ENCODE data around the gene PCDHGB4.
"Not testable (repeated sequence)": the region's sequence is repeated elsewhere in the genome, so short reads cannot be mapped to it uniquely, and the experiment has no call there.

Gene PCDHGB4

GRCh38 chr5:141402553-141403243 lies 15.2 kb downstream of the PCDHGB4 start, which contains the start of gene PCDHGA9:
Gene PCDHGA9, plus strand, starts transcription at chr5:141402778. Its CDS starts 175 bp downstream, at chr5:141402953.
- no peak for DNase-seq

GRCh38 chr5:141403387-141403786 lies 15.9 kb downstream of the PCDHGB4 start:
- no peak for DNase-seq

- DNase-seq = peak; percentile 49 to 61
Observed at GRCh38 chr5:141407790-141408505, 20.4 kb downstream of the PCDHGB4 start, which contains the start of gene PCDHGB6. Gene PCDHGB6, plus strand, starts transcription at chr5:141408021. Its CDS starts 182 bp downstream, at chr5:141408203.

- DNase-seq = no peak
Observed at GRCh38 chr5:141409598-141410306, 22.3 kb downstream of the PCDHGB4 start.

DNA sequence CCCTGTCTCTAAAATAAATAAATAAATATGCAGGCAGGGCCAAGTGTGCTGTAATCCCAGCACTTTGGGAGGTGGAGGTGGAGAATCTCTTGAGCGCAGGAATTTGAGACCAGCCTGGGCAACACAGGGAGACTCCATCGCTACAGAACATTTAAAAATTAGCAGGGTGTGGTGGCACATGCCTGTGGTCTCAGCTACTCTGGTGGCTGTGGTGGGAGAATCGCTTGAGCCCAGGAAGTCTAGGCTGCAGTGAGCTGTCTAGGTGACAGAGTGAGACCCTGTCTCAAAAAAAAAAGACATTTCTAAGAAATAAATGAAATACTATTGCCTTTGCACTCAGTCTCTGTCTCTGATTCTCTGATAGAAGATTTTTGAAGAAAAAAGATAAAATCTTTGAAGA lies 24.1 kb downstream of the PCDHGB4 start:
- DNase-seq = no peak

GRCh38 chr5:141412854-141413539 lies 25.5 kb downstream of the PCDHGB4 start, which contains the start of gene PCDHGA10:
Gene PCDHGA10, plus strand, starts transcription at chr5:141412987. Its CDS starts 189 bp downstream, at chr5:141413176.
- DNase-seq = peak; percentile 58 to 61

DNA sequence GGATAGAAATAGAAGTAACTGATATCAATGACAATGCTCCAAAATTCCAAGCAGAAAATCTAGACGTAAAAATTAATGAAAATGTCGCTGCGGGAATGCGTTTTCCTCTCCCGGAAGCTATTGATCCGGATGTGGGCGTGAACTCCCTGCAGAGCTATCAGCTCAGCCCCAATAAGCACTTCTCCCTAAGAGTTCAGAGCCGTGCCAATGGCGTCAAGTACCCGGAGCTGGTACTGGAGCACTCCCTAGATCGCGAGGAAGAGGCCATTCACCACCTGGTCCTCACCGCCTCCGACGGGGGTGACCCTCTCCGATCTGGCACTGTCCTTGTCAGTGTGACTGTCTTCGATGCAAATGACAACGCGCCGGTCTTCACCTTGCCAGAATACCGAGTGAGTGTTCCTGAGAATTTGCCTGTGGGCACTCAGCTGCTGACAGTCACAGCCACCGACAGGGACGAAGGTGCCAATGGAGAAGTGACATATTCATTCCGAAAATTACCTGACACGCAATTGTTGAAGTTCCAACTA lies 26.1 kb downstream of the PCDHGB4 start:
- DNase-seq = no peak

GRCh38 chr5:141414548-141415274 lies 27.2 kb downstream of the PCDHGB4 start:
- not testable (repeated sequence) for DNase-seq

- not testable (repeated sequence) for DNase-seq
Observed at GRCh38 chr5:141415275-141415618, 27.7 kb downstream of the PCDHGB4 start.

- DNase-seq = peak; percentile 49 to 72
Observed at GRCh38 chr5:141417494-141418172, 30.1 kb downstream of the PCDHGB4 start, which contains the start of gene PCDHGB7. Gene PCDHGB7, plus strand, starts transcription at chr5:141417677. Its CDS starts 183 bp downstream, at chr5:141417860.

DNA sequence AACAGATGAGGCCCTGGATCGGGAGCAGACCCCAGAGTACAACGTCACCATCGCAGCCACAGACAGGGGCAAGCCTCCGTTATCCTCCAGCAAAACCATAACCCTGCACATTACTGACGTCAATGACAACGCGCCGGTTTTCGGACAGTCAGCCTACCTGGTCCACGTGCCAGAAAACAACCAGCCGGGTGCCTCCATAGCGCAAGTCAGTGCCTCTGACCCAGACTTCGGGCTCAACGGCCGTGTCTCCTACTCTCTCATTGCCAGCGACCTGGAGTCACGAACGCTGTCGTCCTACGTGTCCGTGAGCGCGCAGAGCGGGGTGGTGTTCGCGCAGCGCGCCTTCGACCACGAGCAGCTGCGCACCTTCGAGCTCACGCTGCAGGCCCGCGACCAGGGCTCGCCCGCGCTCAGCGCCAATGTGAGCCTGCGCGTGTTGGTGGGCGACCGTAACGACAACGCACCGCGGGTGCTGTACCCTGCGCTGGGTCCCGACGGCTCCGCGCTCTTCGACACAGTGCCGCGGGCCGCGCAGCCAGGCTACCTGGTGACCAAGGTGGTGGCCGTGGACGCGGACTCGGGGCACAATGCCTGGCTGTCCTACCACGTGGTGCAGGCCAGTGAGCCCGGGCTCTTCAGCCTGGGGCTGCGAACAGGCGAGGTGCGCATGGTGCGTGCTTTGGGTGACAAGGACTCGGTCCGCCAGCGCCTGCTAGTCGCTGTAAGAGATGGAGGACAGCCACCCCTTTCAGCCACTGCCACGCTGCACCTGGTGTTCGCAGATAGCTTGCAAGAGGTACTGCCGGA lies 31.8 kb downstream of the PCDHGB4 start:
- no peak for DNase-seq

GRCh38 chr5:141420855-141421488 lies 33.5 kb downstream of the PCDHGB4 start, which contains the start of gene PCDHGA11:
Gene PCDHGA11, plus strand, starts transcription at chr5:141421051. Its CDS starts 177 bp downstream, at chr5:141421228.
- peak; percentile 42 to 60 for DNase-seq

DNA sequence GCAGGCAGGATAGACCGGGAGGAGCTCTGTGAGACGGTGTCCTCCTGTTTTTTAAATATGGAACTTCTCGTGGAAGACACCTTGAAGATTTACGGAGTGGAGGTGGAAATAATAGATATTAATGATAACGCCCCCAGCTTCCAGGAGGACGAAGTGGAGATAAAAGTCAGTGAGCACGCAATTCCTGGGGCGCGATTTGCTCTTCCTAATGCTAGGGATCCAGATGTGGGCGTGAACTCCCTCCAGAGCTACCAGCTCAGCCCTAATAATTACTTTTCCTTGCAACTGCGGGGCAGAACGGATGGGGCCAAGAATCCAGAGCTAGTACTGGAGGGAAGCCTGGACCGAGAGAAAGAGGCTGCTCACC lies 34.0 kb downstream of the PCDHGB4 start:
- no peak for DNase-seq

- DNase-seq = no peak
Observed at GRCh38 chr5:141422742-141423291, 35.3 kb downstream of the PCDHGB4 start.

- no peak for DNase-seq
Observed at GRCh38 chr5:141427783-141428426, 40.4 kb downstream of the PCDHGB4 start.

- peak in 1 of 2 donors; percentile 43 for DNase-seq
Observed at GRCh38 chr5:141430332-141431113, 43.0 kb downstream of the PCDHGB4 start, which contains the start of gene PCDHGA12. Gene PCDHGA12, plus strand, starts transcription at chr5:141430507. Its CDS starts 253 bp downstream, at chr5:141430760.

- DNase-seq = no peak
Observed at GRCh38 chr5:141431286-141431685, 43.8 kb downstream of the PCDHGB4 start.

- not testable (repeated sequence) for DNase-seq
Observed at GRCh38 chr5:141432308-141432707, 44.8 kb downstream of the PCDHGB4 start.

Measured in stimulated activated CD4-positive, alpha-beta T cell treated with anti-CD3 and anti-CD28 coated beads, Interleukin-2, amount 100 ng/mL, for 24 hours (primary cell).